Measurements from ENCODE around the gene CREB3L2. TPM values are rescaled to one million over a fixed set of nuclear protein-coding genes. Genes with fewer than 3 reads are reported as not detected.

The CREB3L2 gene
- total and polyA plus RNA-seq, 2 of the 8 experiments (the other 6 are each of a cell fraction or from before 2014, with no cell fraction given): 14.4 to 48.3 TPM

DNA sequence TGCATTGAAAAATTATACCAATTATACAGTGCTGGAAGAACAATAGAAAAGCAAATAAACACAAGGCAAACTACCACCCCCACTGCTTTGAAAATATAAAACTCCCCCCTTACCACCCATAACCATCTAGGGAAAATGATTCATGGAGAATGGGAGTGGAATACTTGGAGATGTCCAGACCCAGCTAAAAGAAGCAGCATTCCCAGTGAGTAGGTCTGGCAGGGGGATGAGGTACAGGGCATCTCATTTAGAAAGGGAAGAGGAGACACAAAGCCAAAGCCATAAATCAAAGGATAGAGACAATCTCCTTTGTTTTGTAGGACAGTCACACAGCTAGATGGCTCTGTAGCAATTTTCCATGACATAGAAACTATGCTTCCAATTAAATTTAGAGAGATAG lies 119.1 kb downstream of the CREB3L2 start:
- H2BK20ac ChIP-seq (ENCODE audit: low read length): no peak overlapping the region
- H4K8ac ChIP-seq (ENCODE audit: extremely low read depth, insufficient read depth, low read length): no peak overlapping the region
- no peak overlapping the region for H2AK5ac ChIP-seq (ENCODE audit: low read depth, low read length)
- no peak overlapping the region for H2BK5ac ChIP-seq (ENCODE audit: low read depth, low read length)
- H3K27ac ChIP-seq (ENCODE audit: low read depth, low read length): no peak overlapping the region
- no peak overlapping the region for H4K91ac ChIP-seq (replicated peaks; ENCODE audit: insufficient read length, low read length)
- H2AFZ ChIP-seq (ENCODE audit: low read length): no peak overlapping the region
- FAIRE-seq (no peak), DNase-seq (ENCODE audit: low read depth in 1 of 2, low spot score in 2 of 2) (no peak)
- no peak overlapping the region for H3K56ac ChIP-seq (replicated peaks; ENCODE audit: insufficient read length, low read depth, low read length)
- no peak overlapping the region for H2BK15ac ChIP-seq (ENCODE audit: low read length)
- no peak overlapping the region for H4K5ac ChIP-seq (ENCODE audit: insufficient read length, low read depth, low read length)
- POLR2A ChIA-PET (ENCODE audit: partially characterized antibody): no interaction called here
- H3K4me1 ChIP-seq (replicated peaks in 1 of 4; ENCODE audit: control insufficient read depth in 3 of 4, insufficient read depth in 4 of 4, low read length in 3 of 4): peaks cover 7 to 35% (median 24%) of the 10 kb centered on the region in 4 experiments; a peak in 5 of 7 replicates
- H3K4me2 ChIP-seq (ENCODE audit: insufficient read depth in 1 of 2, low read depth in 2 of 2, low read length in 2 of 2): no peak overlapping the region
- H3K14ac ChIP-seq (ENCODE audit: insufficient read length): no peak overlapping the region
- no peak overlapping the region for H3K23ac ChIP-seq (ENCODE audit: insufficient read length)
- H3K9me3 ChIP-seq (ENCODE audit: insufficient read depth in 2 of 2, low read depth in 1 of 2, low read length in 1 of 2): peaks cover 4% of the 10 kb centered on the region in 2 experiments; a peak in 3 of 4 replicates
- no peaks in the 10 kb centered on the region for H4K20me1 ChIP-seq (replicated peaks in 1 of 2; ENCODE audit: control insufficient read depth in 1 of 2, insufficient read depth in 2 of 2, low read length in 2 of 2)
- no peaks in the 10 kb centered on the region for H3K79me1 ChIP-seq (ENCODE audit: low read depth, low read length)
- H3K79me2 ChIP-seq (ENCODE audit: control insufficient read depth in 1 of 2, insufficient read depth in 2 of 2, low read length in 2 of 2): no peaks in the 10 kb centered on the region
- no peaks in the 10 kb centered on the region for H3K27me3 ChIP-seq (replicated peaks in 1 of 4; ENCODE audit: control insufficient read depth in 3 of 4, extremely low read depth in 1 of 4, insufficient read depth in 3 of 4, low read length in 3 of 4)
- H2BK120ac ChIP-seq (replicated peaks; ENCODE audit: low read depth, low read length): no peak overlapping the region
- H3K36me3 ChIP-seq (ENCODE audit: control insufficient read depth in 2 of 4, insufficient read depth in 4 of 4, low read length in 3 of 4): peaks cover 2 to 43% (median 22%) of the 10 kb centered on the region in 4 experiments
- no peak overlapping the region for H3K4ac ChIP-seq (replicated peaks; ENCODE audit: insufficient read length, low read depth, low read length)
- H3K18ac ChIP-seq (ENCODE audit: extremely low read depth, low read length): no peak overlapping the region
- no peak overlapping the region for H2BK12ac ChIP-seq (ENCODE audit: low read depth, low read length)
- no peaks in the 10 kb centered on the region for H3K23me2 ChIP-seq (ENCODE audit: low read depth, low read length)
- CTCF ChIA-PET (ENCODE audit: partially characterized antibody): interaction anchor here (1.2 to 5.4 kb wide), 2 partner anchors 17 to 226 kb away, joined by 3 to 26 read pairs; no protein-coding TSS in a partner anchor
- no peak overlapping the region for H3K9ac ChIP-seq (replicated peaks in 1 of 4; ENCODE audit: extremely low read depth in 1 of 4, low read depth in 3 of 4, low read length in 3 of 4)
- H3K4me3 ChIP-seq (ENCODE audit: extremely low read depth in 1 of 4, insufficient read depth in 2 of 4, low read depth in 3 of 4, low read length in 4 of 4): no peak overlapping the region
- TF ChIP-seq CBX8 (IDR thresholded peaks at IDR 0.05; ENCODE audit: borderline replicate concordance, low read depth, low read length): no peak
